Fibroblast of the aortic adventitia (primary cell): ENCODE data around the gene CLEC10A. TPM values are rescaled to one million over a fixed set of nuclear protein-coding genes. Genes with fewer than 3 reads are reported as not detected.
A peak's percentile ranks its signal among the peaks of the same experiment; 100 is the strongest.
"Not testable (repeated sequence)": the region's sequence is repeated elsewhere in the genome, so short reads cannot be mapped to it uniquely, and the experiment has no call there.

Experiments
- DNase-seq: peaks from one replicate; pipeline ENCODE4 v3.0.0-alpha.2; 2010; ENCODE audit warnings: low read depth
- H3K4me3 ChIP-seq: 2 replicates; pipeline ENCODE4 v1.5.1; 2011; ENCODE audit warnings: low read depth, mild to moderate bottlenecking, control low read depth, low read length, moderate library complexity
- total RNA-seq: library from RNA; depleted of rRNA; stranded (reverse); fragments of >200 nt; gene quantifications from 2 replicates; pipeline ENCODE4 v1.2.3, GENCODE V29; 2012; ENCODE audit warnings: low replicate concordance
- TF ChIP-seq, protein P1 (sequence below): IDR thresholded peaks from 2 replicates; pipeline ENCODE4 v1.5.1; 2011; ENCODE audit warnings: mild to moderate bottlenecking, low read length, control low read depth, inconsistent platforms; ENCODE audit not compliant: insufficient read depth

Gene CLEC10A
- total RNA-seq, 1 donor: not detected

- DNase-seq: no peak
- TF ChIP-seq, protein P1, sequence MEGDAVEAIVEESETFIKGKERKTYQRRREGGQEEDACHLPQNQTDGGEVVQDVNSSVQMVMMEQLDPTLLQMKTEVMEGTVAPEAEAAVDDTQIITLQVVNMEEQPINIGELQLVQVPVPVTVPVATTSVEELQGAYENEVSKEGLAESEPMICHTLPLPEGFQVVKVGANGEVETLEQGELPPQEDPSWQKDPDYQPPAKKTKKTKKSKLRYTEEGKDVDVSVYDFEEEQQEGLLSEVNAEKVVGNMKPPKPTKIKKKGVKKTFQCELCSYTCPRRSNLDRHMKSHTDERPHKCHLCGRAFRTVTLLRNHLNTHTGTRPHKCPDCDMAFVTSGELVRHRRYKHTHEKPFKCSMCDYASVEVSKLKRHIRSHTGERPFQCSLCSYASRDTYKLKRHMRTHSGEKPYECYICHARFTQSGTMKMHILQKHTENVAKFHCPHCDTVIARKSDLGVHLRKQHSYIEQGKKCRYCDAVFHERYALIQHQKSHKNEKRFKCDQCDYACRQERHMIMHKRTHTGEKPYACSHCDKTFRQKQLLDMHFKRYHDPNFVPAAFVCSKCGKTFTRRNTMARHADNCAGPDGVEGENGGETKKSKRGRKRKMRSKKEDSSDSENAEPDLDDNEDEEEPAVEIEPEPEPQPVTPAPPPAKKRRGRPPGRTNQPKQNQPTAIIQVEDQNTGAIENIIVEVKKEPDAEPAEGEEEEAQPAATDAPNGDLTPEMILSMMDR: no peak
- H3K4me3 ChIP-seq: no peak overlapping the region
Observed at GRCh38 chr17:7107012-7107754, 27.1 kb upstream of the CLEC10A start.

GRCh38 chr17:7102421-7102820, 22.4 kb upstream of the CLEC10A start:
- DNase-seq: no peak
- TF ChIP-seq, protein P1: no peak

GRCh38 chr17:7101531-7101930, 21.5 kb upstream of the CLEC10A start:
- no peak for DNase-seq
- H3K4me3 ChIP-seq: no peak overlapping the region
- TF ChIP-seq, protein P1: no peak

More at GRCh38 chr17:7102421-7102820, 22.4 kb upstream of the CLEC10A start:
- no peak overlapping the region for H3K4me3 ChIP-seq

DNA sequence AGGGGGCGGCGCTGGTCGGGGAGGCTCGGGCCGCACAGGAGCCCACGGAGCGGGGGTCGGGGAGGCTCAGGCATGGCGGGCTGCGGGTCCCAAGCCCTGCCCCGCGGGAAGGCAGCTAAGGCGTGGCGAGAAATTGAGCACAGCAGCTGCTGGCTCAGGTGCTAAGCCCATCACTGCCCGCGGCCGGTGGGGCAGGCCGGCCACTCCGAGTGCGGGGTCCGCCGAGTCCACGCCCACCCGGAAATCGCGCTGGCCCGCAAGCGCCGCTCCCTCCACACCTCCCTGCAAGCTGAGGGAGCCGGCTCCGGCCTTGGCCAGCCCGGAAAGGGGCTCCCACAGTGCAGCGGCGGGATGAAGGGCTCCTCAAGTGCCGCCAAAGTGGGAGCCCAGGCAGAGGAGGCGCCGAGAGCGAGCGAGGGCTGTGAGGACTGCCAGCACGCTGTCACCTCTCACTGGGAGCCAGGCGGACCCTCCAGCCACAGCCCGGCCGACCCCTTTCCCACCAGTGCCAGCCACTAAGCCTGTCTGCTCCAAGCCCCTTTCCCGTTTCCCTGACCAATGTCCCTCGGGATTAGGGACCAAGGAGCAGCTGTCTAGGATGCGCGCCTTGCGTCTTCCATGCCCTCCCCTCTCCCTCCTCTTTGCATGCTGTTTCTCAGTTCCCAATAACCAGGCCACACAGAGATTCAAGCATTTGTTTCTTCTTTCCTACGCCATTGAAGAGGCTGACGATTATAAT, 20.8 kb upstream of the CLEC10A start:
- H3K4me3 ChIP-seq, DNase-seq: not testable (repeated sequence)

GRCh38 chr17:7098802-7099459, 18.9 kb upstream of the CLEC10A start:
- DNase-seq: no peak
- TF ChIP-seq, protein P1: no peak
- no peak overlapping the region for H3K4me3 ChIP-seq

DNA sequence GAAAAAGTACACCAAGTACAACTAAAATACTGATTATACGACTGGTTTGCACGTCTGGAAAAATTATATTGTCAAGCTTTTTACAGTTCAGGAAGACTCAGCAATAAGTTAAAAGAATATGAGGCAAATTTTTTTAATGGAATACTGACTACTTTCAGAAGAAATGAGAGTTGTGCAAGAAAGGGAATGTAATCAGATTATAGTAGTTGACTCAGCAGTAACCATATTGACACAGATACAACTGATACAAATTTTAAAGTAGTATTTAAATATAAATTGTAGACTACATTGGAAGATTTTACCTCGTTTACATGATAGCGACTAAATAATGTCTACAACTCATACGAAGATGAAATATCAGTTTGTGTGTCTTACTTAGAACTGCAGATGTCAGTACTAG, 17.9 kb upstream of the CLEC10A start:
- no peak overlapping the region for H3K4me3 ChIP-seq
- peak; percentile 24 for DNase-seq
- TF ChIP-seq, protein P1: no peak

DNA sequence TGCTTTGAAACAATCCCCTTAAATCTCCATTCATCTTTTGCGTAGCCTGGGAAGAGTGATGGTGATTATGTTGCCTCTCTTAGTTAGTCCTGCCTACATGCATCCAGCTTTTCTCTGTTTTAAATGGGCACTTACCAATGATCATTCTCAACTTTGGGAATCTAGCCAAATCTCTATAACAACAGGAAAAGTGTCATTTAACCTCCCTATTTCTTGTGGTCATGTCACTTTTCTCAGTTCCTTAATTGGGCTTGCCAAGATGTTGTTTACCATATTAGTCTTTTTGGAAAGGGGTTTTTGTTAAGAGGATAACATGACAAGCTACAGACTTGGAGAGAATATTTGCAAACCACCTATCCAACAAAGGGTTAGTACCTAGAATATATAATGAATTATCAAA, 15.6 kb upstream of the CLEC10A start:
- DNase-seq: no peak
- TF ChIP-seq, protein P1: no peak
- H3K4me3 ChIP-seq: no peak overlapping the region
